C4-2B (cell line): Measurements from ENCODE around the gene SHISA7.

Source experiments
- CTCF ChIP-seq: fragments of 450-650 bp; conservative IDR thresholded peaks from 2 replicates; pipeline ENCODE4 v1.5.1; 2017; ENCODE audit warnings: mild to moderate bottlenecking
- ZFX ChIP-seq: fragments of 450-650 bp; IDR thresholded peaks from 2 replicates; pipeline ENCODE4 v1.6.1; 2017

DNA sequence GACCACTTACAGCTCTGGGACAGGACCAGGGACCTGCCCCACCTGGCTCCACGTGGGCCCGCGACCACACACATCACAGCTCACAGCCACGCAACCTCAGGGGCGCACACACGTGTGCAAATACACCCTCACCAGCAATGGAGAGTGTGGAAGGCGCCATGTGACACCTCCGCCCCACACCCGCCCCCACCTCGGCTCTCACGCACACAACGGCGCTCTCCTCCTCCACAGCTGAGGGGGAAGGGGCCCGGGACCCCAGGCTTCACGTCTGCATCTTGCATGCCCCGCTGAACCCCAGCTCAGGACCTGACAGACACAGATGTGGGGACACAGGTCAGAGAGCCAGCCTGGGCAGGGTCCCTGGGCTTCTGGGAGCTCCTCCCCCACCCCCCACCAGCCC lies 6.4 kb upstream of the SHISA7 start:
- TF ChIP-seq CTCF (no peak), ZFX (no peak)
